ENCODE results near the gene SLC27A1.
A peak's percentile ranks its signal among the peaks of the same experiment; 100 is the strongest.
"Not testable (repeated sequence)": the region's sequence is repeated elsewhere in the genome, so short reads cannot be mapped to it uniquely, and the experiment has no call there.

The SLC27A1 gene

GRCh38 chr19:17487284-17488121 is 17.2 kb downstream of the SLC27A1 start:
- DNase-seq (ENCODE audit: low read depth), result no peak

GRCh38 chr19:17488593-17489391 is 18.5 kb downstream of the SLC27A1 start:
- DNase-seq (ENCODE audit: low read depth), result peak; percentile 66

GRCh38 chr19:17489392-17490030 is 19.2 kb downstream of the SLC27A1 start:
- no peak for DNase-seq (ENCODE audit: low read depth)

GRCh38 chr19:17490411-17490810 is 20.1 kb downstream of the SLC27A1 start:
- no peak for DNase-seq (ENCODE audit: low read depth)

GRCh38 chr19:17491287-17491686 is 21.0 kb downstream of the SLC27A1 start:
- DNase-seq (ENCODE audit: low read depth), result no peak

GRCh38 chr19:17495639-17496296 is 25.4 kb downstream of the SLC27A1 start:
- DNase-seq (ENCODE audit: low read depth), result no peak

GRCh38 chr19:17496337-17496997 is 26.1 kb downstream of the SLC27A1 start:
- peak; percentile 78 for DNase-seq (ENCODE audit: low read depth)

GRCh38 chr19:17497149-17497798 is 26.9 kb downstream of the SLC27A1 start:
- DNase-seq (ENCODE audit: low read depth), result no peak

GRCh38 chr19:17499025-17499424 is 28.7 kb downstream of the SLC27A1 start:
- not testable (repeated sequence) for DNase-seq (ENCODE audit: low read depth)

- no peak for DNase-seq (ENCODE audit: low read depth)
These were observed 29.5 kb downstream of the SLC27A1 start for GRCh38 chr19:17499648-17500446.

GRCh38 chr19:17500447-17501198 is 30.3 kb downstream of the SLC27A1 start:
- DNase-seq (ENCODE audit: low read depth), result no peak

GRCh38 chr19:17503240-17503639 is 32.9 kb downstream of the SLC27A1 start:
- DNase-seq (ENCODE audit: low read depth), result no peak

- DNase-seq (ENCODE audit: low read depth), result no peak
These were observed 33.7 kb downstream of the SLC27A1 start for GRCh38 chr19:17504030-17504429.

GRCh38 chr19:17504456-17504855 is 34.1 kb downstream of the SLC27A1 start:
- DNase-seq (ENCODE audit: low read depth), result no peak

- DNase-seq (ENCODE audit: low read depth), result no peak
These were observed 34.9 kb downstream of the SLC27A1 start for GRCh38 chr19:17505223-17505622.

- no peak for DNase-seq (ENCODE audit: low read depth)
These were observed 36.4 kb downstream of the SLC27A1 start for GRCh38 chr19:17506745-17507144.

GRCh38 chr19:17508558-17508933 is 38.2 kb downstream of the SLC27A1 start:
- DNase-seq (ENCODE audit: low read depth), result not testable (repeated sequence)

- no peak for DNase-seq (ENCODE audit: low read depth)
These were observed 40.1 kb downstream of the SLC27A1 start for GRCh38 chr19:17510220-17510993.
